DMS 273 (cell line): Measurements from ENCODE around the gene CDH16.
"Not testable (repeated sequence)": the region's sequence is repeated elsewhere in the genome, so short reads cannot be mapped to it uniquely, and the experiment has no call there.

Experiments used
- DNase-seq: peaks from one replicate; lab custom pipeline; 2025; ENCODE audit not compliant: unreplicated experiment; lab: John Stamatoyannopoulos, UW

CDH16 gene

GRCh38 chr16:66873685-66874055 lies 45.0 kb downstream of the CDH16 start:
- no peak for DNase-seq

GRCh38 chr16:66872943-66873684 lies 45.6 kb downstream of the CDH16 start:
- DNase-seq: peak; percentile 96

- no peak for DNase-seq
Measured at GRCh38 chr16:66872559-66872942, 46.1 kb downstream of the CDH16 start.

- no peak for DNase-seq
Measured at GRCh38 chr16:66871840-66872239, 46.8 kb downstream of the CDH16 start.

- not testable (repeated sequence) for DNase-seq
Measured at GRCh38 chr16:66871363-66871762, 47.3 kb downstream of the CDH16 start.

GRCh38 chr16:66869424-66869823 lies 49.3 kb downstream of the CDH16 start:
- DNase-seq: no peak

- no peak for DNase-seq
Measured at GRCh38 chr16:66863707-66864106, 55.0 kb downstream of the CDH16 start.

GRCh38 chr16:66862023-66862520 lies 56.6 kb downstream of the CDH16 start:
- no peak for DNase-seq

GRCh38 chr16:66859397-66860068 lies 59.2 kb downstream of the CDH16 start:
- DNase-seq: no peak

GRCh38 chr16:66858740-66859396 lies 59.8 kb downstream of the CDH16 start:
- DNase-seq: peak; percentile 60
